Fibroblast of villous mesenchyme (primary cell): ENCODE measurements around the gene DMXL2. TPM values are rescaled to one million over a fixed set of nuclear protein-coding genes. Genes with fewer than 3 reads are reported as not detected.

Experiments
- DNase-seq: peaks from one replicate; pipeline ENCODE4 v3.0.0-alpha.2; 2010; ENCODE audit warnings: low read depth
- H3K4me3 ChIP-seq: 2 replicates; pipeline ENCODE4 v1.5.1; 2011; ENCODE audit warnings: low read depth, mild to moderate bottlenecking, low read length
- total RNA-seq: library from RNA; depleted of rRNA; stranded (reverse); fragments of >200 nt; gene quantifications from 2 replicates; pipeline ENCODE4 v1.2.3, GENCODE V29; 2012
- TF ChIP-seq, protein P1 (sequence below): IDR thresholded peaks from 2 replicates; pipeline ENCODE4 v1.5.1; 2012; ENCODE audit warnings: low read depth, mild to moderate bottlenecking, low read length; ENCODE audit not compliant: insufficient read depth

DMXL2 gene
- total RNA-seq, 1 donor: 56.1 TPM

GRCh38 chr15:51524376-51524775 lies 98.2 kb downstream of the DMXL2 start:
- H3K4me3 ChIP-seq: no peak overlapping the region
- no peak for DNase-seq
- TF ChIP-seq, protein P1, sequence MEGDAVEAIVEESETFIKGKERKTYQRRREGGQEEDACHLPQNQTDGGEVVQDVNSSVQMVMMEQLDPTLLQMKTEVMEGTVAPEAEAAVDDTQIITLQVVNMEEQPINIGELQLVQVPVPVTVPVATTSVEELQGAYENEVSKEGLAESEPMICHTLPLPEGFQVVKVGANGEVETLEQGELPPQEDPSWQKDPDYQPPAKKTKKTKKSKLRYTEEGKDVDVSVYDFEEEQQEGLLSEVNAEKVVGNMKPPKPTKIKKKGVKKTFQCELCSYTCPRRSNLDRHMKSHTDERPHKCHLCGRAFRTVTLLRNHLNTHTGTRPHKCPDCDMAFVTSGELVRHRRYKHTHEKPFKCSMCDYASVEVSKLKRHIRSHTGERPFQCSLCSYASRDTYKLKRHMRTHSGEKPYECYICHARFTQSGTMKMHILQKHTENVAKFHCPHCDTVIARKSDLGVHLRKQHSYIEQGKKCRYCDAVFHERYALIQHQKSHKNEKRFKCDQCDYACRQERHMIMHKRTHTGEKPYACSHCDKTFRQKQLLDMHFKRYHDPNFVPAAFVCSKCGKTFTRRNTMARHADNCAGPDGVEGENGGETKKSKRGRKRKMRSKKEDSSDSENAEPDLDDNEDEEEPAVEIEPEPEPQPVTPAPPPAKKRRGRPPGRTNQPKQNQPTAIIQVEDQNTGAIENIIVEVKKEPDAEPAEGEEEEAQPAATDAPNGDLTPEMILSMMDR: no peak

DNA sequence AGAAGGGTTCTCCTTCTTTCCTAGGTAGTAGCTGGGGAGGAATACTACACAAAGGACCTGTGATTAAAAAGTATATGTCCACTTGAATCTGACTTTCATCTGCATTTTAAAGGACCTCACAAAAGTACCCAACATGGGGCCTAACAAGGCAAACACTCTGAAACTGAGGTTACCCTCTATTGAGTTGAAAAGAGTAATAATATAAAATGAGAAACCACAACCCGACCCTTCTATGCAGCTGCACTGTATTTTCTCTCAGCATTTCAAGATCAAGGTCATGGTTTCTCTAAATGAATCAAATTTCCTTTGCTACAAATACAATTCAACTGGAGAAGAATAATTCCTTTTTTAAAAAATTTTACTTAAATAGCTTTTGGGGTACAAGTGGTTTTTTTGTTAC lies 106.3 kb downstream of the DMXL2 start:
- H3K4me3 ChIP-seq: no peak overlapping the region
- no peak for DNase-seq
- TF ChIP-seq, protein P1: no peak

GRCh38 chr15:51505251-51505650 lies 117.3 kb downstream of the DMXL2 start:
- no peak for DNase-seq
- TF ChIP-seq, protein P1: no peak
- no peak overlapping the region for H3K4me3 ChIP-seq

- H3K4me3 ChIP-seq: no peak overlapping the region
- TF ChIP-seq, protein P1: no peak
- peak; percentile 4 for DNase-seq
Observed at GRCh38 chr15:51503003-51503402, 119.6 kb downstream of the DMXL2 start.

DNA sequence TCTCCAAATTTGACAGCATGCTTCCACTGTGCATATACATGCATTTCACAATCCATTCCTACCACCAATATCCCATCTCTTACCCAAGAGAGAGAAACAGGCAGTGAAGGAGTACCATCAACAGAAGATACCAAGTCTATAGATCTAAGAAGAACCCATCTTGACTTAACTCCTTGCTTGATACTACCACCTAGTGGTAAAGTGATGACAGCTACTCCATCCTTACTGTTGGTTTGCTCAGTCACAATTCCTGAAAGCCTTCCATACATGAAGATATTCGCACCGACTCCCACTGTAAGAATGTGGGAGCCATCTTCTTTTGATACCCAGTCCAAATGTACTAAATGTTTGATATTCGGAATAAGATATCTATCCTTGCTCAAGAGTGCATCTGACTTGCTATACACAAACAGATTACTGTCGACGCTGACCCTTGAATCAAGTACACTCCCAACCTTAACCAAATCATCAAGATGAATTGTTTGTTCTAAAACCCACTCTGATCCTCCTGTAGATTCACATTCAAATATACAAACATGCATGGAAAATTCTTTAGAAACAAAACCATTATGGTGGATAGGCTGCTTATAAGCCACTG lies 123.1 kb downstream of the DMXL2 start:
- DNase-seq: peak; percentile 53
- TF ChIP-seq, protein P1: peak; percentile 76
- H3K4me3 ChIP-seq: no peak overlapping the region

GRCh38 chr15:51497806-51498205 lies 124.8 kb downstream of the DMXL2 start:
- TF ChIP-seq, protein P1: no peak
- no peak overlapping the region for H3K4me3 ChIP-seq
- DNase-seq: no peak

DNA sequence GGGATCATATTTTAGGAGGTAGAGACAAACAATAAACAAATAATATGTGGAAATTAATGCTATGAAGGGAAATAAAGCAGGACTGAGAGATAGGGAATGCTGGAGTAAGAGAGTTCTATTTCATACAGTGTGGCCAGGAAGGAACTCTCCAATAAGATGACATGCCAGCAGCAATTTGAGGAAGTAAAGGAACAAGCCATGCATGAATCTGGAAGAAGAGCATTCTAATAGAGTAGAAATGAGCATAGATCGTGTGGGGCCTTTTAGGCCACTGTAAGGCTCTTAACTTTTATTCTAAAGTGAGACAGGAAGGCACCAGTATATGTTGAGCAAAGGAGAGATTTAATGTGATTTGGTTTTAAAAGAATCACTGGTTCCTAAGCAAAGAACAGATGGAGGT lies 126.3 kb downstream of the DMXL2 start:
- no peak overlapping the region for H3K4me3 ChIP-seq
- DNase-seq: no peak
- TF ChIP-seq, protein P1: no peak
